GM21786 (cell line): ENCODE measurements around the gene DDIT3.

Source experiments
- ATAC-seq: cut with Tn5 transposase; IDR thresholded peaks from one replicate; pipeline ENCODE4 v1.9.1; 2021; ENCODE audit not compliant: unreplicated experiment

DDIT3 gene

GRCh38 chr12:57547288-57548012 is 27.1 kb upstream of the DDIT3 start:
- ATAC-seq = no peak

- peak; percentile 99 for ATAC-seq
Measured at GRCh38 chr12:57546438-57547287, 26.3 kb upstream of the DDIT3 start, which contains the start of gene DCTN2. Gene DCTN2, minus strand, starts transcription at chr12:57547192. Its CDS starts 129 bp downstream, at chr12:57547063.

- ATAC-seq = no peak
Measured at GRCh38 chr12:57545809-57546437, 25.6 kb upstream of the DDIT3 start.

- ATAC-seq = no peak
Measured at GRCh38 chr12:57543581-57543980, 23.3 kb upstream of the DDIT3 start.

- no peak for ATAC-seq
Measured at GRCh38 chr12:57541717-57542116, 21.4 kb upstream of the DDIT3 start.

GRCh38 chr12:57541001-57541400 is 20.7 kb upstream of the DDIT3 start:
- ATAC-seq = no peak

- no peak for ATAC-seq
Measured at GRCh38 chr12:57539134-57539768, 18.9 kb upstream of the DDIT3 start.

- no peak for ATAC-seq
Measured at GRCh38 chr12:57536597-57536942, 16.3 kb upstream of the DDIT3 start.

- no peak for ATAC-seq
Measured at GRCh38 chr12:57535764-57536596, 15.7 kb upstream of the DDIT3 start.

GRCh38 chr12:57534991-57535543 is 14.8 kb upstream of the DDIT3 start:
- ATAC-seq = no peak

GRCh38 chr12:57534250-57534649 is 13.9 kb upstream of the DDIT3 start:
- ATAC-seq = no peak

- no peak for ATAC-seq
Measured at GRCh38 chr12:57533108-57533507, 12.8 kb upstream of the DDIT3 start.

GRCh38 chr12:57531836-57532235 is 11.5 kb upstream of the DDIT3 start:
- no peak for ATAC-seq

GRCh38 chr12:57530396-57531142 is 10.3 kb upstream of the DDIT3 start:
- no peak for ATAC-seq

- ATAC-seq = no peak
Measured at GRCh38 chr12:57529831-57530230, 9.5 kb upstream of the DDIT3 start.

- ATAC-seq = no peak
Measured at GRCh38 chr12:57528831-57529555, 8.7 kb upstream of the DDIT3 start.

GRCh38 chr12:57528176-57528575 is 7.9 kb upstream of the DDIT3 start:
- ATAC-seq = no peak

- ATAC-seq = no peak
Measured at GRCh38 chr12:57527184-57527583, 6.9 kb upstream of the DDIT3 start.
